Measurements from ENCODE around the gene NEO1.
A peak's percentile ranks its signal among the peaks of the same experiment; 100 is the strongest.

NEO1 gene

DNA sequence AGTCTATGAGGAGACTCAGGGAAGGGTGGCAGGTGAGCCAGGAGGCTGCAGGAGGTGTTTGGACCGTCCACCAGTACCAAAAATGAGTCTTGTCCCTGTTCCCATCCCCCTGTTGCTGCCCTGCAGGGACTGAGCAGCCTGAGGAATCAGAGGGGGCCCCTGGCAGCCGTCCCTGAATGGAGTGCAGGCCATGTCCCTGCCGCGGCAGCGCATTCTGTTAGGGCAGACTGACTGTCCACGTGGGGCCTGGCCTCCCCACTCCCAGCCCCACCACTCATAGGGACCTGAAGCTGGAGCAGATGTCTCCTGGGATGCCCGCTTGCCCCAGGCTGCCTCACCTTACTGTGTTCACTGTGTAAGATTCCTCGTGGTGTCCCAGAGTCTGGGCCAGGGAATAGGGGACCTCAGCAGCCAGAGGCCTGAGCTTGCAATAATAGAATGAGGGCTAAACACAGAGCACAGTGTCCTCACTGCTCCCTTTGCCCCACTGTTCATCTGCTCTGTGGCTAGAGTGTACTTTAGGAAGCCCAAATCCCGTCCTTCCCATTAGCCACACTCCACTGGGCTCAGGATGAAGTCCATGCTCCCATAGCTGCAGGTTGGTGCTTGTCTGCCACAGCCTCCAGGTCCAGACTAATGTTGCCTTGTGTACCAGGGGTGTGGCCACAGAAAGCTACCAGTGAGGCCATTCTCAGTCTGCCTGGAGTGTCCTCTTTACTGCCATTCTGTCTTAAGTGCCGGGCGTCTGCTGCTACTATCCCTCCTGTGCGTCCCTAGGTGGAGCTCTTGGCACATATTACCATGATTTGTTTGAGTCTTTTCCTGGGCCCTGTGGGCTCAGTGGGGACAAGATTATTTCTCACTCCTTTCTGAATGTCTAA is 253.3 kb downstream of the NEO1 start:
- peak; percentile 76 for DNase-seq (ENCODE audit: low spot score)

DNA sequence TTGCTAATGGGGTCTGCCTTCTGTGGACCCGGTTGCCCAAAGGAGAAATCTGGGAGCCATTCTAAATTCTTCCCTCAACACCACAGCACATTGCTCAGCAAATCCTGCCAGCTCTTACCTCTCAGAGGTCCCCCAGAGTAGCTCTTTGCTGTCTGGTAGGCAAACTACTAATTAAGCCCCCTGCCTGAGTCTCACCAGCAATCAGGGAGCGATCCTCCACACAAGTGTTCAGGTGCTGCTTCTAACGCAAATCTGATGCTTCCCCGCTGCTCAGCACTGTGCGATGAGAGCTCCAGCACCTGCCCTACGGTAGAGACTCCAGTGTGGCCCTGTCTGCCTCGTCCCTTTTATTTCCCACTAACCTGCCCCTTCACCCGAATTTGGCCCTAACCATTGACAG is 256.0 kb downstream of the NEO1 start:
- no peak for DNase-seq (ENCODE audit: low spot score)

DNA sequence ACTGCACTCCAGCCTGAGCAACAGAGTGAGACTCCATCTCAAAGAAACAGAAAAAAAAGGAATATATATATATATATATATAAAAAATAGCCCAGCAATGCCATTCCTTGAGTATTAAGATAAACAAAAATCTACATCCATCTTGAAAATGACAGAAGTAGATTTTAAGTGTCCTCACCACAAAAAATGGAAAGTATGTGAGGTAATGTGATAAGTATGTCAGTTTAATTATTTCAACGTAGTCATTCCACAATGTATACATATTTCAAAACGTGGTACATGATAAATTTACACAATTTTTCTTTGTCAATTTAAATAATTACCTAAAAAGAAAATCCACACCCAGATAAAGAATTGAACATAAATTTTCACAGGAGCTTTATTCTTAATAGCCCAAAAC is 261.6 kb downstream of the NEO1 start:
- DNase-seq (ENCODE audit: low spot score), result no peak

DNA sequence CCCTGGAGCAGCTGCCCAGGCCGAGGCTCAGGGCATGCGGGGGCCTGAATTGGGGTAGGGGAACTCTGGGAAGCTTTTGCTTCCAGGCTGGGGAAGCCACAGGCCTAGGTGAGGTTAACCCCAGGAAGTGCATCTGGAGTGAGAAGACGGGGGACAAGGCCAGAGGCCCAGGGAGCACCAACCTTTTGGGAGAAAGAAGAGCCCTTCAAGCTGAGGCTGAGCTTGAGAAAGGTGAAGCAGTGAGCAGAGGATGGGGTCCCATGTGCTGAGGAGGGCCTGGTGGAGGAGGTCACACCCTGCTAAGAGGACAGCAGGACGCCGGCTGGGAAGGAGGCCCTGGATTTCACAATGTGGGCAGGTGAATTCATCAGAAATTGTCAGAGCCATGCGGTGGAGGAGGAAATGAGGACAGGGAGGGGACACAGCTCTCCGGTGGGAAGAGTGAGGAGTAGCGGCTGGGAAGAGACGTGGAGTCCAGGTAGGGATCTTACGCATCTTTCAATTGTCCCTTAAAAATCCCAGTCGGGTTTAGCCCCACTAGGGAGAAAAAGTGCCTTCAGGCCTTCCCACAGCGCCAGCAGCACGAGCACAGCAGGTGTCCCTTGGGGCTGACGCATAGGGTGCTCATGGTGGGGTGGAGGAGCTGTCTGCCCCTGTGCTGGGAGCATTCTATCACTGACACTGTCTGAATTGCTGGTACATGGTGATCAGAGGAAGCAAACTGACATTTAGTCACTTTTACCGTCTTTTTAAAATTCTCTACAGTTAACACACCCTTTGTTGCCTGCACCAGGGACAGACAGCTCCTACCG is 265.6 kb downstream of the NEO1 start:
- DNase-seq (ENCODE audit: low spot score), result no peak

DNA sequence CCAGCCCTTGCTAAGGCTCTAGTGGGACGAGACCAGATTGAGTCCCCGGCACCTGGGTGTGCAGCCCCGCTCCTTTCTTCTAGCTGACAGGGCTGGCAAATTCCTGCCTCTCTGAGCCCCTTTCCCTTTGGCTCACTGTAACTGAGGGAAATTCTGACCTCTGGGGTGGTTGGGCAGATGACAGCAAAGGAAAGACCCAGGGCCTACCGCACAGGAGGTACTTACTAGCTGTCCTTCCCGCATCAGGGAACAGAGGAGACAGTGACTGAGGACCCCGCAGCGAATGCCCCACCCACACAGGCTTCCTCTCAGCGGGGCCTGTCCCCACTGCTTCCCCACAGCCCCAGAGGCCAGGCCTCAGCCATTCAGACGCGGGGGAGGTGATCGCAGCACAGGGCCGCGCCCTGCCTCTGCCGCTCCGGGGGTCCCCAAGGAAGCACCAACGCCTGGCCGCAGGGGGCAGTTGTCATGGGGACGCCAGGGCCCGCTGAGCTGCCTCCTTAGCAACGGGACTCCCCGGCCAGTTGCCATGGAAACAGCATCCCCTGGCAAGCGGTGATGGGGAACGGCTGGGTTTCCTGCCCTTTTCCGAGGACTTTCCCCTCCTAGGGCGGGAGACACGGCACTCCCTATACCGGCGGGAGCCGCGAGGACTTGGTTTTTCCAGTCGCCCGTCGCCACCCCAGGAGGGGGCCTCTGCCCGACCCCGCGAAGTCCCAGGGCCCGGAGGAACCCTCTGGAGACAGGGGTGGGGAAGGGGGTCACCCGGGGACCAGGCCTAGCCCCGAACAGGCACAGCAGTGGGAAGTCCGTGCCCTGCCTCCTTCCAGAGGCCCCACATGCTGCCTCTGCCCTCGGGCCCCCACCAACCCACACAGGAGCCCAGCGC is 266.4 kb downstream of the NEO1 start:
- peak; percentile 35 for DNase-seq (ENCODE audit: low spot score)

DNA sequence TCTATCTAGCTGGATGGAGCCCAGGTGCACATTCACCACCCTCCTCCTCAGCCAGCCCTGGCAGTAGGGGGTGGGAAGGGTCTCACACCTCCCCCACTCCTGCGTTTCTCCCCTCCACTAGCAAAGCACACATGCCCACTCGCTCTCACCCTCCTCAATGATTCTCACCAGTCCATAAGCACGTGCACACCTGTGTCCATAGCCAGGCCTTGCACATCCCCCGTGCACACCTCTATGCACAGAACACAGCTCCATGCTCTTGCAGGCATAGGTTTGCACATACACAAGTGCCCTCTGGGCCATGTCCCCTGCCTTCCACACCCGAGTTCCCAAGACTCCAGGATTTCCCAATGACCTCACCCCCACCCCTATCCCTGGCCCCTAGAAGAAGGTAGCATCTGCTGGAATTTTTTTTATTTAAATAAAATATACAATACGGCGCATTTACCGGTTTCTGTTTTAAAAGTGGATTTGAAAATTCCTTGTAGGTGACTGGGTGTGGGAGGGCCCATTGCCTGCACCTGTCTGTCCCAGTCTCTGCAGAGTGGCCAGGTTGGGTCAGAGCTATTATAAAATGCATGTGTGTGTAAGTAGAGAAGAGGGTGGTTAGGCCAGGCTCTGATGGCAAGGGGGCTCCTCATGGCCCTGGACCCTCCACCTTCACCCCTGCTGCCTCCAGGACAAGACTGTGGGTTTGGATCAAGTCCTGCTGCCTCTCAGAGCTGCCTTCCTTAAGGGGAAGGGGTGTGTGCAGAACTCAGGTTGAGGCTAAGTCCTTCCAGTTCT is 267.4 kb downstream of the NEO1 start:
- DNase-seq (ENCODE audit: low spot score), result no peak

DNA sequence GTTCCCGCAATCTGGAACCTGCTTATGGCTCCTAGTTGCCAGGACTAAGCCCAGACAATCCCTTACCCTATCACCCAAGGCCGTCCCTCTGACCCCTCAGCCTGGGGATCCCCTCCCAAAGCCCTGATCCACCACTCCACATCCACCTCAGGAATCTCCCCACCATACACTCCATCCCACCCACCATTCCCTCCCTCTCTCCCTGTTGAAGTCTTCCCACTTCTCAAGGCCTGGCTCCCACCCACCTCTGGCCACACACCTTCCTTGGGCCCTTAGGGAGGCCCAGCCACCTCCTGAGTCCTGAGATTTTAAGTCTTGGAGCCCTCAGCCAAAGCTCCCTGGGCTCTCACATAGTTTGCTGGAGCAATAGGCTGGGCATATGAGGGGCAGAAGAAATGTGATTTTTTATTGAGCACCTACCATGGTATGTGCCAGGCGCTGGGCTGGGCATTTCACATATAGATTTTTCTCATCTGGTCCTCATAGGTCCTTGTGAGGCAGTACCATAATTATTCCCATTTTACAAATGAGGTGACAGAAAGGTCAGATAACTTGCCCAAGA is 268.4 kb downstream of the NEO1 start:
- DNase-seq (ENCODE audit: low spot score), result no peak

DNA sequence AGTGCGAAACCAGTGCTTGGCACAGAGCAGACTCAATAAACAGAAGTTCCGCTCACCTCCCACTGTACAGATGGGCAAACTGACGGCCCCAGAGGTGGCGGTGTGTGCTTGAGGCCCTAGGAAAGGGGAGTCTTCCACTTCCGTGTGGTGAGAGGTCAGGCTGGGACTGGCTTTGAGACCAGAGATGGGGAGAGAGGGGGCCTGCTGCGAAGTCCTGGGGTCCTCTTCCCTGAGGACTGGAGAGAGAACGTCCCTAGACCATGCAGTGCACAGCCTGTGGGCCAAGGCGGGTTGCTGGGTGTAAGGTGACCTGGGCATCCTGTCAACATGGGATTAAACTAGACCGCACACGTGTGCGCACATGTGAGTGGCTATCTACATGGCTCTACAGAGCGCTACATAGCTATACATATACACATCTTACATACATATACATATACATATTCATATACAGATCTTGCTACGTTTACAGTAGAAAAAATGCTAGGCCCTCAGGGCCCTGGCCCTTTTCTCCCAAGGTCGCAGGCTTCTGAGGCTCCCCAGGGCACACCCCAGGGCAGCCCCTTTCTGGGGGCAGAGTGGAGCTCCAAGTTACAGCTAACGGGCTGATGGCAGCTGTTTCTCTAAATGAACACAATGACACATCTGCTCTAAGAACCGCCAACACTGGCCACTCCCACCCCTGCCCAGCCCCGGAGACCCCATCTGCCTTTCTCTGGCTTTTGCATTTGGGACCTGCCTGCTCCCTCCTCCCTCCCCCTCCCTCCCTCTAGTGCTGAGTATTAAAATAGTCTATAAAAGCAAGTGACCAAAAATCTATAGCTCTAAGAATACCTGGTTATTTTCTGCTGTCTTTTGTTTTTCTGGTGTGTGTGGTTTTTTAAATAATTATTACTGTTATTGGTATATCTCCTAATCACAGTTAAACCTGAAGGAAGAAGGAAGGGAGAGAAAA is 269.5 kb downstream of the NEO1 start:
- no peak for DNase-seq (ENCODE audit: low spot score)

DNA sequence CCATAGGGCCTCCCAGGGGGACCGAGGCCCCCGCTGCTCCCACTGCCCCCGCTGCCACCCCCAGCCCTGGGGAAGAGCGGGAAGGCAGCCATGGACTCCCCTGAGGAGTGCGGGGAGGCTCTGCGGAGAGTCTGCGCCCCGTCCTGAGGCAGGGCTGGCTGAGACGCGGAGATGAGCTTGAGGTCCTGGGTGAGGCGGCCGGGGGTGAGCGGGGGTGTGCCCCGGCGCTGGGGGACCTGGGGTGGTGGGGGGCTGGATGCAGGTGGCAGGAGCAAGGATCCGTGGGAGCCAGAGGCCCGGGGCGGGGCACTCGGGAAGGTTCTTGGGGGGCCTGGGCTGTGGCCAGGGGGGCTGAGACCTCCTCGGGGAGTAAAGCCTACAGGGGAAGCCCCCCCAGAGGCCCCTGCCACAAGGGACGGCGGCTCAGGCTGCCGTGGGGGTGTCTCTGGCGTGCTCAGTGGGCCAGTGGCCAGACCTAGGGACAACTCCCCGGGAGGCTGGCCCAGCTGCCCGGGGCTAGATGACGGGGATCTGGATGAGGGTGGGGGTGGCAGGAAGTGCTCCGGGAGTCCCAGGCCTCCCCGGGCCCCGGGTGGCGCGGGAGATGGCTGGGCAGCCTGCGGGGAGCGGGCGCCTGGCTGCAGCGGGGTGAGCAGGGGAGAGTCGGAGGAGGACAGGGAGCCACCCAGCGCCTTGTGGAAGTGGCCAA is 270.6 kb downstream of the NEO1 start:
- DNase-seq (ENCODE audit: low spot score), result no peak

GRCh38 chr15:73323374-73323955 is 271.2 kb downstream of the NEO1 start:
- no peak for DNase-seq (ENCODE audit: low spot score)

GRCh38 chr15:73323956-73324355 is 271.7 kb downstream of the NEO1 start:
- DNase-seq (ENCODE audit: low spot score), result no peak

DNA sequence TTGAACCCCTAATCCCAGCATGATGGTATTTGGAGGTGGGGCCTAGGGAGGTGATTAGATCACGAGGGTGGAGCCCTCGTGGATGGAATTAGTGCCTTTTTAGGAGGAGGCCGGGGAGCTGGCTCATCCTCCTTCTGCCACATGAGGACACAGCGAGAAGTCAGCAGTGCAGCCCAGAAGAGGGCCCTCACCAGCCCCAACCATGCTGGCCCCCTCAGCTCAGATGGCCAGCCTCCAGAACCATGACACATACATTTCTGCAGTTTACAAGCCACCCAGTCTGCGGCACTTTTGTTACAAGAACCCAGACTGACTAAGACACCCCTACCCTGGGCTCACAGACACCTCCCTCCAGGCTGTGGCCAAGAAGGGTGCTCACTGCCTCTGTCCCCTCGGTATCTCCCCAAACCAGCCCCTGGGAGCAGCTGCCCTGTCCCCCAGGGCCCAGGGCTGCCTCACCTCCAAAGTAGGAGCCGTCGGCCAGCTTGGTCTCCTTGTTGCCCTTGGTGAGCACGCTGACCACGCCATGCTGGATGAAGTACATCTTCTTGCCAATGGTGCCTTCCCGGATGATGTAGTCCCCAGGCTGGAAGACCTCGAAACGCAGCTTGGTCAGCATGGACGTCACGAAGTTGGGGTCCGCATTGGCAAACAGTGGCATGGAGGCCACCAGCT is 272.4 kb downstream of the NEO1 start:
- no peak for DNase-seq (ENCODE audit: low spot score)

DNA sequence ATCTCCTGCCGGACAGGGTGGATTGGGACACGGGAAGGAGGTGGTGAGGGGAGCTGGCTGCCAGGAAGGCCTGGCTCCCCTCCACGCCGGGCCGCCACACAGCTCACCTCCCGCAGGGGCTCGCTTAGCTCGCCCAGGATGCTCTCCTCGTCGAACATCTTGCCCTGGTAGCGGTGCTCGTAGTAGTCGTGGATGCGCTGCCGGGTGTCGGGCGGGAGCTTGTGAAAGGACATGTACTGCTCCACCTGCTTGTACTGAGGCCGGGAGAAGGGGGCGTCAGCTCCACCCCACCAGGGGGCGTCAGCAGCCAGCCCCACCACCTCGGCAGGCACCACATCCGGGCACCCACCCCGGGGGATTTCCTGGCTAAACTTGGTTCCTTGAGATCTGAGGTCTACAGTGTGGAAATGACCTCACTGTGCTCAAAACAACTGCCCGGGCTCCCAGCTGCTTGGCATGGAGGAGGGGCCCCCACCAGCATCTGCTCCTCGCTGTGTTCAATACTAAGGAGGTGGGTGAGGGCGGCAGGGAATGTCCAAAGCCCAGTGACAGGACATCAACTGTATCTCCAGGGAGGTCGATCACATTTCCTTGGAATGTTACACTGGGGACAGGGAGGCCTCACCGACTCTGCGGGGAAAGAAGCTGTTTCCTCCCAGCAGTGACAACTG is 273.1 kb downstream of the NEO1 start:
- peak; percentile 42 for DNase-seq (ENCODE audit: low spot score)

- DNase-seq (ENCODE audit: low spot score), result no peak
Measured at GRCh38 chr15:73326157-73326556, 273.9 kb downstream of the NEO1 start.

- DNase-seq (ENCODE audit: low spot score), result no peak
Measured at GRCh38 chr15:73328149-73328820, 276.0 kb downstream of the NEO1 start.

- DNase-seq (ENCODE audit: low spot score), result no peak
Measured at GRCh38 chr15:73328981-73329380, 276.7 kb downstream of the NEO1 start.
